Neural cell (in vitro differentiated cells): ENCODE data around the gene SEC22A. TPM values are rescaled to one million over a fixed set of nuclear protein-coding genes. Genes with fewer than 3 reads are reported as not detected.

Experiments used
- H2AFZ ChIP-seq: fragments of 200-600, 300-800 bp; sonication (generic), shearing (Covaris generic); 2 replicates; pipeline ENCODE4 v1.6.0; 2014; ENCODE audit warnings: low read depth, mild to moderate bottlenecking, antibody characterized with exemption, low read length, moderate library complexity
- H3F3A ChIP-seq: fragments of 200-600 bp; shearing (Covaris generic); 2 replicates; pipeline ENCODE4 v1.6.1; 2016; ENCODE audit warnings: mild to moderate bottlenecking, moderate library complexity, mixed read lengths, antibody characterized with exemption, low read length; ENCODE audit not compliant: insufficient read depth, poor library complexity, severe bottlenecking
- H3K27ac ChIP-seq: fragments of 200-600, 300-800 bp; sonication (generic), shearing (Covaris generic); 2 replicates; pipeline ENCODE4 v1.5.1; 2014; ENCODE audit warnings: mild to moderate bottlenecking, low read length, moderate library complexity
- H3K27me3 ChIP-seq: fragments of 300-800, 200-600 bp; sonication (generic), shearing (Covaris generic); 2 replicates; pipeline ENCODE4 v1.6.0; 2014; ENCODE audit warnings: mild to moderate bottlenecking, low read depth, low read length, moderate library complexity; ENCODE audit not compliant: insufficient read depth
- H3K36me3 ChIP-seq: fragments of 300-800, 200-600 bp; sonication (generic), shearing (Covaris generic); 2 replicates; pipeline ENCODE4 v1.5.1; 2014; ENCODE audit warnings: mild to moderate bottlenecking, antibody characterized with exemption, low read length, moderate library complexity; ENCODE audit not compliant: insufficient read depth
- H3K4me2 ChIP-seq: fragments of 300-800, 200-600 bp; sonication (generic), shearing (Covaris generic); 2 replicates; pipeline ENCODE4 v1.6.0; 2014; ENCODE audit warnings: mild to moderate bottlenecking, low read length
- H3K4me3 ChIP-seq: fragments of 300-800, 200-600 bp; sonication (generic), shearing (Covaris generic); 2 replicates; pipeline ENCODE4 v1.5.1; 2014; ENCODE audit warnings: mild to moderate bottlenecking, low read length, moderate library complexity
- H3K79me2 ChIP-seq: fragments of 200-600 bp; shearing (Covaris generic); replicated peaks from 2 replicates; pipeline ENCODE4 v1.6.0; 2014; ENCODE audit warnings: mild to moderate bottlenecking, low read length, moderate library complexity; ENCODE audit not compliant: insufficient read depth
- H3K9ac ChIP-seq: fragments of 300-800, 200-600 bp; sonication (generic), shearing (Covaris generic); 2 replicates; pipeline ENCODE4 v1.6.1; 2016; ENCODE audit warnings: mild to moderate bottlenecking, low read length, mixed read lengths
- H3K9me2 ChIP-seq: fragments of 200-600 bp; shearing (Covaris generic); 2 replicates; pipeline ENCODE4 v1.6.1; 2016; ENCODE audit warnings: mild to moderate bottlenecking, low read length, mixed read lengths; ENCODE audit not compliant: insufficient read depth
- H3K9me3 ChIP-seq: fragments of 200-600, 300-800 bp; sonication (generic), shearing (Covaris generic); 2 replicates; pipeline ENCODE4 v1.6.1; 2016; ENCODE audit warnings: mild to moderate bottlenecking, mixed run types, low read length, moderate library complexity, mixed read lengths
- H4K20me1 ChIP-seq: fragments of 200-600 bp; shearing (Covaris generic); 2 replicates; pipeline ENCODE4 v1.6.1; 2016; ENCODE audit warnings: mild to moderate bottlenecking, mixed run types; ENCODE audit not compliant: insufficient read depth
- CTCF ChIP-seq: fragments of 450-650 bp; IDR thresholded peaks from 2 replicates; pipeline ENCODE4 v1.5.1; 2014; ENCODE audit warnings: antibody characterized with exemption, mild to moderate bottlenecking, moderate library complexity; ENCODE audit not compliant: poor library complexity, severe bottlenecking
- EP300 ChIP-seq: fragments of 450-650 bp; conservative IDR thresholded peaks from 2 replicates; pipeline ENCODE4 v1.6.1; 2014; ENCODE audit warnings: antibody characterized with exemption, mild to moderate bottlenecking, moderate library complexity; ENCODE audit not compliant: poor library complexity, severe bottlenecking
- EZH2 ChIP-seq: fragments of 200-600, 300-800 bp; shearing (Covaris generic), sonication (generic); IDR thresholded peaks from 2 replicates; pipeline ENCODE4 v1.6.1; 2014; ENCODE audit warnings: antibody characterized with exemption, low read length, borderline replicate concordance, mild to moderate bottlenecking; ENCODE audit not compliant: insufficient read depth, poor library complexity, severe bottlenecking
- MXI1 ChIP-seq: fragments of 450-650 bp; conservative IDR thresholded peaks from 2 replicates; pipeline ENCODE4 v1.6.1; 2014; ENCODE audit warnings: antibody characterized with exemption, mild to moderate bottlenecking; ENCODE audit not compliant: poor library complexity, severe bottlenecking
- POLR2AphosphoS5 ChIP-seq: IDR thresholded peaks from 2 replicates; pipeline ENCODE4 v1.6.1; 2012
- REST ChIP-seq: IDR thresholded peaks from 2 replicates; pipeline ENCODE4 v1.6.1; 2012; ENCODE audit warnings: borderline replicate concordance
- SMC3 ChIP-seq: fragments of 450-650 bp; conservative IDR thresholded peaks from 2 replicates; pipeline ENCODE4 v1.6.1; 2014; ENCODE audit warnings: antibody characterized with exemption, mild to moderate bottlenecking, moderate library complexity; ENCODE audit not compliant: poor library complexity
- TAF1 ChIP-seq: IDR thresholded peaks from 2 replicates; pipeline ENCODE4 v1.6.1; 2012; ENCODE audit warnings: low read depth
- polyA plus RNA-seq: library from polyadenylated mRNA; depleted of rRNA; stranded (reverse); fragments of >200 nt; gene quantifications from 2 replicates; pipeline ENCODE4 v1.2.3, GENCODE V29; 2014

SEC22A gene
- polyA plus RNA-seq, 1 donor from 2014 or later: 44.0 TPM

- Histone ChIP-seq H3K27ac (no peak overlapping the region), H3K9ac (no peak overlapping the region), H2AFZ (no peak overlapping the region), H3K27me3 (no peaks in the 10 kb centered on the region), H3F3A (no peaks in the 10 kb centered on the region), H3K4me2 (no peak overlapping the region), H3K4me3 (no peak overlapping the region), H4K20me1 (no peaks in the 10 kb centered on the region), H3K36me3 (no peaks in the 10 kb centered on the region), H3K79me2 (no peaks in the 10 kb centered on the region), H3K9me2 (no peaks in the 10 kb centered on the region), H3K9me3 (no peaks in the 10 kb centered on the region)
- no peak for TF ChIP-seq EZH2
- TF ChIP-seq POLR2AphosphoS5: no peak
These were observed 46.2 kb upstream of the SEC22A start for GRCh38 chr3:123155471-123156011.

GRCh38 chr3:123156276-123156995 is 45.3 kb upstream of the SEC22A start:
- no peak overlapping the region for H3K9ac ChIP-seq
- H3K4me2 ChIP-seq: no peak overlapping the region
- H2AFZ ChIP-seq: no peak overlapping the region
- no peaks in the 10 kb centered on the region for H3K79me2 ChIP-seq
- no peaks in the 10 kb centered on the region for H3K9me3 ChIP-seq
- no peaks in the 10 kb centered on the region for H3K27me3 ChIP-seq
- no peaks in the 10 kb centered on the region for H3K9me2 ChIP-seq
- no peaks in the 10 kb centered on the region for H3K36me3 ChIP-seq
- no peaks in the 10 kb centered on the region for H4K20me1 ChIP-seq
- no peak for TF ChIP-seq CTCF
- TF ChIP-seq REST: no peak
- no peak for TF ChIP-seq EP300
- no peak for TF ChIP-seq TAF1
- no peak for TF ChIP-seq MXI1
- TF ChIP-seq SMC3: no peak
- H3K4me3 ChIP-seq: no peak overlapping the region
- no peaks in the 10 kb centered on the region for H3F3A ChIP-seq
- no peak overlapping the region for H3K27ac ChIP-seq
